SU-DHL-6 (cell line): ENCODE data around the gene CHMP6.
A peak's percentile ranks its signal among the peaks of the same experiment; 100 is the strongest.

Experiments used
- H2AFZ ChIP-seq: fragments of 200-600 bp; sonication (generic); 2 replicates; pipeline ENCODE4 v1.6.1; 2014; ENCODE audit warnings: low read depth, mild to moderate bottlenecking, moderate library complexity, mixed read lengths, antibody characterized with exemption, low read length; ENCODE audit not compliant: severe bottlenecking
- H3F3A ChIP-seq: fragments of 200-600 bp; shearing (Covaris generic); 2 replicates; pipeline ENCODE4 v1.6.0; 2016; ENCODE audit warnings: antibody characterized with exemption, mild to moderate bottlenecking; ENCODE audit not compliant: insufficient read depth
- H3K27ac ChIP-seq: fragments of 200-600 bp; sonication (generic); 2 replicates; pipeline ENCODE4 v1.5.1; 2016; ENCODE audit warnings: low read depth, mild to moderate bottlenecking, low read length, moderate library complexity, mixed read lengths
- H3K27me3 ChIP-seq: fragments of 200-600 bp; sonication (generic), shearing (Covaris generic); 2 replicates; pipeline ENCODE4 v1.6.0; 2014; ENCODE audit warnings: mild to moderate bottlenecking, low read length
- H3K36me3 ChIP-seq: fragments of 200-600 bp; sonication (generic); 2 replicates; pipeline ENCODE4 v1.6.1; 2014; ENCODE audit warnings: mild to moderate bottlenecking, low read length, mixed read lengths
- H3K4me2 ChIP-seq: fragments of 300-600, 200-600 bp; shearing (Covaris generic), sonication (generic); 2 replicates; pipeline ENCODE4 v1.6.0; 2014; ENCODE audit warnings: low read length, low read depth, mild to moderate bottlenecking; ENCODE audit not compliant: poor library complexity, severe bottlenecking
- H3K4me3 ChIP-seq: fragments of 200-600 bp; sonication (generic); 2 replicates; pipeline ENCODE4 v1.5.1; 2014; ENCODE audit warnings: antibody characterized with exemption, low read length, mild to moderate bottlenecking, mixed read lengths; ENCODE audit not compliant: insufficient read depth, poor library complexity, severe bottlenecking
- H3K79me2 ChIP-seq: fragments of 200-600 bp; sonication (generic); 2 replicates; pipeline ENCODE4 v1.6.1; 2014; ENCODE audit warnings: mild to moderate bottlenecking, low read length, moderate library complexity; ENCODE audit not compliant: insufficient read depth
- H3K9ac ChIP-seq: fragments of 200-600 bp; sonication (generic); 2 replicates; pipeline ENCODE4 v1.7.0; 2014; ENCODE audit warnings: mild to moderate bottlenecking, low read length
- H3K9me2 ChIP-seq: fragments of 200-600 bp; sonication (generic); replicated peaks from 2 replicates; pipeline ENCODE4 v1.6.1; 2014; ENCODE audit warnings: low read length; ENCODE audit not compliant: insufficient read depth
- H3K9me3 ChIP-seq: fragments of 200-600 bp; sonication (generic); 2 replicates; pipeline ENCODE4 v1.6.1; 2014; ENCODE audit warnings: low read length, mixed read lengths; ENCODE audit not compliant: insufficient read depth
- H4K20me1 ChIP-seq: fragments of 200-600 bp; sonication (generic); 2 replicates; pipeline ENCODE4 v1.6.1; 2014; ENCODE audit warnings: low read depth, mild to moderate bottlenecking, antibody characterized with exemption, low read length, moderate library complexity, mixed read lengths
- CTCF ChIP-seq: fragments of 200-600 bp; sonication (generic); IDR thresholded peaks from one replicate; pipeline ENCODE4 v1.5.1; 2017; ENCODE audit warnings: antibody characterized with exemption, mild to moderate bottlenecking, low read length, moderate library complexity; ENCODE audit not compliant: insufficient read depth, poor library complexity, severe bottlenecking
- EZH2phosphoT487 ChIP-seq: fragments of 200-600 bp; sonication (generic), shearing (Covaris generic); conservative IDR thresholded peaks from 2 replicates; pipeline ENCODE4 v1.6.1; 2018; ENCODE audit warnings: mild to moderate bottlenecking, antibody characterized with exemption, low read length, moderate library complexity, mixed read lengths

The CHMP6 gene

DNA sequence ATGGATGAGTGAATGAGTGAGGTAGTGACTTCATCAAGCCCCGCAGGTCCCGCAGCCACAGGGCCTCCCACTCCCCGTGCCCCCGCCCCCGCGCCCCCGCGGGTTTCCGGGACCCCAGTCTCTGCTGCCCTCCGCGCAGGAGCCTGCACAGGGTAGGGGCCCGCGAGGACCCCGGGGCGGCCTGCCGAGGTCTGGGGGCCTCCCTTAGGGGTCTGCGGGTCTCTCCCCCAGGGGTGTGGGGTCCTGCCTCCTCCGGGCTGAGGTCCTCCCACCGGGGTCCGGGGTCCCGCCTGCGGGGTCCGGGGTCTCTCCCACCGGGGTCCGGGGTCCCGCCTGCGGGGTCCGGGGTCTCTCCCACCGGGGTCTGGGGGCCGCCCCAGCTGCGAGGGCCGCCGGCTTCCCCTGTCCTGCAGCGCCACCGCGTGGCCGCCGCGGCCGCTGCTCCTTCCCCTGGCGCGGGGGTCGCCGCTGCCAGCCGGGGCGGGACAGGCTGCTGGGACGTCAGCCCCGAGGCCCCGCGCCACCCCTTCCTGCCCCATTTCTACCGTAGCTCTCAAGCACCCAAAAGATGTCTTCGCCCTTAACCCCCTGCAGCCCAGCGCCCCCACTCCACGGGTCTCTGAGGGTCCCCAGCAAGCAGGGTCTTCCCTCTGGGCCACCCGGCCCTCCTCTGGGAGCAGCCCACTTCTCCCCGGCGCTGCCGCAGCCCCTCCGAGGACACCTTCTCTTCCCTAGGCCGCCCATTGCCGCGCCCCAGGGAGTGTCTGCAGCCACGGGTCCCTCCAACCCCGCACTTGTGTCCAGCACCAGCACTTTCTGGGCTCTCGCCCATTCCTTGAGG, 10.4 kb upstream of the CHMP6 start:
- no peak overlapping the region for H3K27ac ChIP-seq
- no peaks in the 10 kb centered on the region for H3K36me3 ChIP-seq
- H3K4me2 ChIP-seq: no peak overlapping the region
- H3K9me3 ChIP-seq: no peaks in the 10 kb centered on the region
- no peaks in the 10 kb centered on the region for H4K20me1 ChIP-seq
- TF ChIP-seq EZH2phosphoT487 (no peak), CTCF (peak; percentile 78)
- no peaks in the 10 kb centered on the region for H3F3A ChIP-seq
- no peaks in the 10 kb centered on the region for H3K27me3 ChIP-seq
- H2AFZ ChIP-seq: no peak overlapping the region
- H3K4me3 ChIP-seq: no peak overlapping the region
- H3K9me2 ChIP-seq: no peaks in the 10 kb centered on the region
- H3K9ac ChIP-seq: no peak overlapping the region
- no peaks in the 10 kb centered on the region for H3K79me2 ChIP-seq

GRCh38 chr17:80981929-80982425, 9.7 kb upstream of the CHMP6 start:
- H2AFZ ChIP-seq: no peak overlapping the region

DNA sequence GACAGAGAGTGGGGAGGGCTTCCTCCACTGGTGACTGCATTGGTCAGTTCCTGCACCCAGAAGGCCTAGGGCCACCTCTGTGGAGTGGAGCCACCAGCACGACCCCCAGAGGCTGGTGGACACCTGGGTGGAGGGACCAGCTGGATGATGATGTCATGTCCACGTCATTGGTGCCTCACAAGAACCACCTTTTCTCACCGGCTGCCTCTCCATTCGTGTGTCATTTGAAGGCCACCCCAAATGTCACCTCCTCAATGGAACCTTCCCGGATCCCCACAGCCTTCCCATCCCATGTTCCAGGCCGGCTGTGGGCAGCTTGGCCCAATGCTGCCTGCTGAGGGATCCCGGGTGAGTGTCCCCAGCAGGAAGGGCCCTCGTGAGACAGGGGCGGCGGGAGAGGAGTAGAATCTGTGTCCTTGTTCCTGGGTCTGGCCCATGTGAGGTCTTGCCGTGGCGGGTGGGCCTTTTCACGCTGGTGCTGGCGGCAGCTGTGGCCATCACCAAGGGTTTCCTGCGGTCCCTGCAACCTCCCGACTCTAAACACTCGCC, 9.1 kb upstream of the CHMP6 start:
- Histone ChIP-seq H3K36me3 (no peaks in the 10 kb centered on the region), H3K9ac (no peak overlapping the region), H3K9me2 (no peaks in the 10 kb centered on the region), H2AFZ (no peak overlapping the region), H3F3A (no peaks in the 10 kb centered on the region), H3K4me3 (no peak overlapping the region), H3K4me2 (no peak overlapping the region), H3K27me3 (no peaks in the 10 kb centered on the region), H3K27ac (no peak overlapping the region), H3K9me3 (no peaks in the 10 kb centered on the region), H4K20me1 (no peaks in the 10 kb centered on the region), H3K79me2 (no peaks in the 10 kb centered on the region)
- no peak for TF ChIP-seq EZH2phosphoT487
- no peak for TF ChIP-seq CTCF

More at GRCh38 chr17:80981929-80982425, 9.7 kb upstream of the CHMP6 start:
- Histone ChIP-seq H3K4me3 (no peak overlapping the region), H3K36me3 (no peaks in the 10 kb centered on the region), H3K27me3 (no peaks in the 10 kb centered on the region), H3K9me3 (no peaks in the 10 kb centered on the region), H3K79me2 (no peaks in the 10 kb centered on the region), H3K4me2 (no peak overlapping the region), H4K20me1 (no peaks in the 10 kb centered on the region), H3K9ac (no peak overlapping the region), H3K27ac (no peak overlapping the region), H3K9me2 (no peaks in the 10 kb centered on the region), H3F3A (no peaks in the 10 kb centered on the region)
- TF ChIP-seq EZH2phosphoT487: no peak
- no peak for TF ChIP-seq CTCF
